Measurements from ENCODE around the gene TBC1D20.
"Not testable (repeated sequence)": the region's sequence is repeated elsewhere in the genome, so short reads cannot be mapped to it uniquely, and the experiment has no call there.

TBC1D20 gene

DNA sequence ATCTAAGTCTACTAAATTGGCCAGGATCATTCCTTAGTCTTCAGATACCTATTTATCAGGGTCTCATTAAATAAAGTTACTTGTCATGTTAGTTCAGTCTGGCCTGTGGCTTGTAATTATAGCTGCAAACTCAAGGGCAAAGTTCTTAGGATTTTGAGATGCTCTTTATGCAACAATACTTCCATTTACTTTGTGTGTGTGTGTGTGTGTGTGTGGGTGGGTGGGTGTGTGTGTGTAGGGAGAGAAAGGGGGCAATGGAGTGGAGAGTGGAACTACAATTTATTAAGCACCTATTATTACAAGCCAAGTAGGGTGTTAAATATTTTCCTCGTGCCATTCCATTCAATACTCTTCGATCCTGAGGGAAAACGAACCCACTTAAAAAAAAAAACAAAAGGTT lies 17.7 kb upstream of the TBC1D20 start:
- TF ChIP-seq, protein P1, sequence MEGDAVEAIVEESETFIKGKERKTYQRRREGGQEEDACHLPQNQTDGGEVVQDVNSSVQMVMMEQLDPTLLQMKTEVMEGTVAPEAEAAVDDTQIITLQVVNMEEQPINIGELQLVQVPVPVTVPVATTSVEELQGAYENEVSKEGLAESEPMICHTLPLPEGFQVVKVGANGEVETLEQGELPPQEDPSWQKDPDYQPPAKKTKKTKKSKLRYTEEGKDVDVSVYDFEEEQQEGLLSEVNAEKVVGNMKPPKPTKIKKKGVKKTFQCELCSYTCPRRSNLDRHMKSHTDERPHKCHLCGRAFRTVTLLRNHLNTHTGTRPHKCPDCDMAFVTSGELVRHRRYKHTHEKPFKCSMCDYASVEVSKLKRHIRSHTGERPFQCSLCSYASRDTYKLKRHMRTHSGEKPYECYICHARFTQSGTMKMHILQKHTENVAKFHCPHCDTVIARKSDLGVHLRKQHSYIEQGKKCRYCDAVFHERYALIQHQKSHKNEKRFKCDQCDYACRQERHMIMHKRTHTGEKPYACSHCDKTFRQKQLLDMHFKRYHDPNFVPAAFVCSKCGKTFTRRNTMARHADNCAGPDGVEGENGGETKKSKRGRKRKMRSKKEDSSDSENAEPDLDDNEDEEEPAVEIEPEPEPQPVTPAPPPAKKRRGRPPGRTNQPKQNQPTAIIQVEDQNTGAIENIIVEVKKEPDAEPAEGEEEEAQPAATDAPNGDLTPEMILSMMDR (IDR thresholded peaks at IDR 0.05; ENCODE audit: low read depth, low read length): no peak
- DNase-seq (ENCODE audit: low read depth in 2 of 2): no peak
- no peak overlapping the region for H3K4me3 ChIP-seq (replicated peaks in 1 of 2; ENCODE audit: low read depth in 2 of 2, low read length in 2 of 2)

DNA sequence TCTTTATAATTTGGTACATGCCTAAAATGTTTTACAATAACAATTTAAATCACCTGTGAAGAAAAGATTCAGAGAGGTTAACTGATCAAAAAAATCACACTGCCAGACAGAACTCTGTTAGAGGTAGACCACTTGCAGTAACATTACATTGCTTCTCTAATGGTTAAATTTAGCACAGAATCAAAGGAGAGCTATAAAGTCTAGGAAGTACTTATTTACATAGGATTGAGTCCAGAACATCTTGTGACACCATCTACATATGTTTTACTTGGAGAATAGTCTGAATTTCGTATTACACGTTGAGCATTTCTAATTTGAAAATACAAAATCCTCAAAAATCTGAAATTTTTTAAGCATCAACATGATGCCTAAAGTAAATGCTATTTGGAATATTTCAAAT lies 17.2 kb upstream of the TBC1D20 start:
- no peak overlapping the region for H3K4me3 ChIP-seq (replicated peaks in 1 of 2; ENCODE audit: low read depth in 2 of 2, low read length in 2 of 2)
- TF ChIP-seq, protein P1 (IDR thresholded peaks at IDR 0.05; ENCODE audit: low read depth, low read length): no peak
- peak in 1 of 2 donors; percentile 56 for DNase-seq (ENCODE audit: low read depth in 2 of 2)

DNA sequence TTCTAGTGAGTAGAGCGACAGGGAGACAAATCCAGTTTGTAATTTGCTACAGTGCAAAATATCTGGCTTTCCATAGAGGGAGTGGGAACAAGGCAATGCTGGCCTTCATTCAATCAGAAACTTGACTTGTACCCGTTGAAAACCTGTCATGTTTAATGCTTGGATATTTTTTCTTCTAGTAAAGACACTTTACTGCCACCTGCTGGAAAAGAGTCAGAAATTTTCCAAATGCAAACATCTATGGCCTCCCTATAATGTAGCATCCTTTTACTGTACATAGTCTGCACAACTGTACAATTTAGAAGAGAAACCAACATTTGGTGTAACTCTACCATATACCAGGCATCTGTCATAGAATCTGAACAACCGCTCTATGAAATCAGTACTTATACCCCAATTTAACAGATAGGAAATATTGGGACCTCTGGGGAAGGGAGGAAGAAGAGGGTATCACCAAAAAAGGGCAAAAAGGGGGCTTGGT lies 16.7 kb upstream of the TBC1D20 start:
- H3K4me3 ChIP-seq (replicated peaks in 1 of 2; ENCODE audit: low read depth in 2 of 2, low read length in 2 of 2): no peak overlapping the region
- TF ChIP-seq, protein P1 (IDR thresholded peaks at IDR 0.05; ENCODE audit: low read depth, low read length): peak; percentile 51
- peak; percentile 77 to 82 for DNase-seq (ENCODE audit: low read depth in 2 of 2)

DNA sequence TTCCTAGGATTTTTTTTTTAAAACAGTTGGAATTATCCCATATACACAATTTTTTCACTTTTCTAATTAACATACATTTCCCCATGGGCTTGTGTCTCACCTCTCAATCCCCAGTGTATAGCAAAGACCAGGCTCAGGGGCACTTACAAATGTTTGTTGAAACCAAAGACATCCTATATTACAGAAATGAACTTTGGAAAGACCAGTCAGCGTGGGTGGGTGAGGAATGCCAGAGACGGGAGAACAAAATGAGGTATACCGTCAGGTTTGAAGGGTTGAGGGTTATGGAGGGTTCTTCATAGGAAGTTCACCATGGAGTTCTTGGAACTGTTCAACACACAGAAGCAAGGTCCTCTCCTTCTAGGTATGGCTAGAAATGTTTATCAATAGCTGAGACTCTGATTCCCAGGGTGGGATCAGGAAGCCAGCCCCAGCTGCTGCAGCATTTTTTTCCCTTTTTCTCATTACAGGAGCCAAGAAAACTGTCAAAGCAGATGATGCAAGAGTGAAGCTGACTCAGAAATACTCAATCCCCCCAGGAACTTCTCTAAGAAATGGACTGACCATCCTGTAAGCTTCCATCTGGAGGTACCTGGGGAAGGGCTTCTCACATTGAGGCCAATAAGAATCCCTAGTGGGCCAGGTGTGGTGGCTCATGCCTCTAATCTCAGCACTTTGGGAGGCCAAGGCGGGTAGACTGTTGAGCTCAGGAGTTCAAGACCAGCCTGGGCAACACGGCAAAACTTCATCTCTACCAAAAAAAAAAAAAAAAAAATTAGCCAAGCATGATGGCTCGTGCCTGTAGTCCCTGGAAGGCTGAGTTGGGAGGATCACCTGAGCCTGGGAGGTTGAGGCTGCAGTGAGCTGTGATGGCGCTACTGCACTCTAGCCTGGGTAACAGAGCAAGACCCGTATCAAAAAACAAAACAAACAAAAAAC lies 15.9 kb upstream of the TBC1D20 start:
- no peak overlapping the region for H3K4me3 ChIP-seq (replicated peaks in 1 of 2; ENCODE audit: low read depth in 2 of 2, low read length in 2 of 2)
- TF ChIP-seq, protein P1 (IDR thresholded peaks at IDR 0.05; ENCODE audit: low read depth, low read length): no peak
- peak; percentile 80 to 88 for DNase-seq (ENCODE audit: low read depth in 2 of 2)

DNA sequence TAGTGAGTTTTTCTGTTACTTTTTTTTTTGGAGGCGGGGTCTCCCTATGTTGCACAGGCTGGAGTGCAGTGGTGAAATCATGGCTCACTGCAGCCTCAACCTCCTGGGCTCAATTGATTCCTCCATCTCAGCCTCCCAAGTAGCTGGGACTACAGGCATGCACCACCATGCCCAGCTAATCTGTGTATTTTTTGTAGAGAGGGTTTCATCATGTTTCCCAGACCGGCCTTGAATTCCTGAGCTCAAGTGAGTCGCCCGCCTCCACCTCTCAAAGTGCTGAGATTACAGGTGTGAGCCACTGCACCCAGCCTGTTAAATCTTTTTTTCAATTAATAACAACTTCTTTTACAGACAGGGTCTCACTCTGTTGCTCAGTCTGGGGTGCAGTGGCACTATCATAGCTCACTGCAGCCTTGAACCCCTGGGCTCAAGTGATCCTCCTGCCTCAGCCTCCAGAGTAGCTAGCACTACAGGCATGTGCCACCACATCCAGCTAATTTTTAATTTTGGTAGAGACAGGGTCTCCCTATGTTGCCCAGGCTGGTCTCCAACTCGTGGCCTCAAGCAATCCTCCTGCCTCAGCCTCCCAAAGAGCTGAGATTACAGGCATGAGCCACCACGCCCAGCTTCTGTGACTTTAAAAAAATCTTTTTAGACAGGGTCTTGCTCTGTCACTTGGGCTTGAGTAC lies 14.4 kb upstream of the TBC1D20 start:
- not testable (repeated sequence) for H3K4me3 ChIP-seq (replicated peaks in 1 of 2; ENCODE audit: low read depth in 2 of 2, low read length in 2 of 2); DNase-seq (ENCODE audit: low read depth in 2 of 2)

DNA sequence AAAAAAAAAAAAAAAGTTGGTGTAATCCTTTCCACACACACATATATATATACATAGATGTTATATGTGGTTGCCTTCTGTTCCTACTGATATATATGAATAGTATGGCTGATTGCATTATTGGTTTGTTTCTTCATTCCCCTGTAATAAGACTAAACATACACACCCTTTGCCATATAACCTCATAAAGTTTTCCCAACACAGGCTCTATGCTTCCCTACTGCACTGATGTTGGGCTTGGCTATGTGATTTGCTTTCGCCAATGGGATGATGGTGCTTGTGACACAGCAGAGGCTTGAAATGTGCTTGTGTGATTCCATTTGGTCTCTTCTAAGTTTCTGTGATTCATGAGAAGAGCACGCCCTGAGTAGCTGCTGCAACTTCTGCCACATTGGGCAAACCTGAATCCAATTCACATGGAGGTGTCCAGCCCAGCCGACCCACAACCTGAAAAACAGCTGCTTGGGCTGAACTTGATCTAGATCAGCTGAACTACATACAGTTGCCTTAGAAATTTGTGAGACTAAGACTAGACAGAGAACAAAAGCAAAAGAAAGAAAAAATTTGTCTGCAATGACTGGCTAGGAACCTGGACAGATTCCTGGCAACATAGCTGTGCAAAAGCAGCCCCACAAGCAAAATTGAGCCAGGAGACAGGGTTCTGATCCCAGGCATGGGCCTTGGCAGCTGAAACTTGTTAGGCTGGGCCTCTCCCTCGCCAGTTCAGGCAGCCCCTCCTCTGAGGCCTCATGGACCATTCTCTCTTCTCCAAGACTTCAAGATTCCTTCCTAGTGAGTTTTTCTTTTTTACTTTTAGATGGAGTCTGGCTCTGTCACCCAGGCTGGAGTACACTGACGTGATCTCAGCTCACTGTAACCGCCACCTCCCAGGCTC lies 13.4 kb upstream of the TBC1D20 start:
- peak in 1 of 2 donors; percentile 10 for DNase-seq (ENCODE audit: low read depth in 2 of 2)
- TF ChIP-seq, protein P1 (IDR thresholded peaks at IDR 0.05; ENCODE audit: low read depth, low read length): no peak
- no peak overlapping the region for H3K4me3 ChIP-seq (replicated peaks in 1 of 2; ENCODE audit: low read depth in 2 of 2, low read length in 2 of 2)
